SIG-M5 treated with dmso at 0.1 percent for 504 hours (cell line): ENCODE measurements around the gene POLD2.
"Not testable (repeated sequence)": the region's sequence is repeated elsewhere in the genome, so short reads cannot be mapped to it uniquely, and the experiment has no call there.

Experiments
- DNase-seq: peaks from one replicate; lab custom pipeline; 2025; ENCODE audit not compliant: unreplicated experiment; lab: John Stamatoyannopoulos, UW

The POLD2 gene

DNA sequence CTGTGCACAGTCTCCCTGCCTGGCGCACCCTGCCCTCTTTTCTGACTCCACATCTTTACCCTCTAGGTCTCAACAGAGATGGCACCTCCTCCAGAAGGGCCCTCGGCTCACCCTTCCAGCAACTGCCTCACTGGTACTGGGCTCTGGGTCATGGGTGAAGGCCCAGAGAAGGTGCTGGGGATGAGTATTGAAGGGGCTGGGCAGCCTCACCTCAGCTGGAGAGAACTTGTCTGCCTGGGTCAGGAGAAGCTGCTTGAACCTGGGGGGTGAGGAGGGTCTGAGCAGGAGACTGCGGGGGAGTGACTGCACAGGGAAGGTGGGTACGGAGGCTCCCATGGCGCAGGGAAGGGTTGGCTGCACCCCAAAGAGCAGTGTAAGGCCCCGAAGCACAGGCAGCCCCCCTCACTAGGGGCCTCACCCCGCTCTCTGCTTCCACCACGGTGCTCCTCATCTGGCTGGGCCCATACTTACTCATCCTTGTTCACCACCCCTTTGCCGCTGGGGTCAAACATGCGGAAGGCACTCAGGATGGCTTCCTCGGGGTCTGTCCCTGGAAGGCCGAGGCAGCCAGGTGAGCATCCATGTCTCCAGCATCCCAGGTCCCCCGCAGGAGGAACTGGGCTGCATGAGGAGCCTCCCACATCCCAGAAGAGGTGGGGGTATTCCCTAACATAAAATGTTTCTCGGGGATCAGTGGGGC, 16.1 kb upstream of the POLD2 start:
- DNase-seq = no peak

DNA sequence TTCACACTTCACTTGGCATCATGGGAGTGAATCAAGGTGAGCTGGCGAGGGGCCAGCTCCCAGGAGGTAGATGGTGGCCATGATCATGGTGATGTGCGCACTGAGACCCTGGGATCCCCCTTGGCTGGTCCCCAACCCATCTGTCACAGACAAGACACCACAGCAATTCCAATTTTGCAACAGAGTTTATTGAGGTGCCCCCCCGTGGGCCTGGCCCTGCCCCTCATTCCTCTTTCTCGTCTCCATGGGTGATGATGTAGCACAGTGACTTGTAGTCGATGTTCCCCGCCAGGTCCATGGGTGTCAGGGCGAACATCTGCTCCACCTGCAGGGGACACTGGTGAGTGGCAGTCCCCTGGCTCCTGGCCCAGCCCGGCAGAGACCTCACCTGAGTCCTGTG, 15.3 kb upstream of the POLD2 start:
- no peak for DNase-seq

DNA sequence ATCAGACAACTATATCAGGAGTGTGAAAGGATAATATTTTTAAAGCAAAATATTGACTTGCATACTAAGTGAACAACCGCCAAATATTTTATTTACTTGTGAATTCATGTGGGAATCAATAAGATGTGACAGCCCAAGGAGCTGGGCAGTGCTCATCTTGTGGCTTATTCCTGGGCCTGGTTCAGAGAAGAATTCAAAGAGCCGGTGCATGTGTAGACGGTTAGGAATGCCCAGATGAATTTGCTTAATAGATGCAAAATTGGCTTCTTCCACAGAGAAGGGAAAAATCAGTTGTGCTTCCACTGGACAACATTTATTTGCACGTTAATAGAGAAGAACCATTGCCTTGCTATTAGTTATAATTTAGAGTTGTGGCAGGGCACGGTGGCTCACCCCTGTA, 13.4 kb upstream of the POLD2 start:
- DNase-seq = no peak

DNA sequence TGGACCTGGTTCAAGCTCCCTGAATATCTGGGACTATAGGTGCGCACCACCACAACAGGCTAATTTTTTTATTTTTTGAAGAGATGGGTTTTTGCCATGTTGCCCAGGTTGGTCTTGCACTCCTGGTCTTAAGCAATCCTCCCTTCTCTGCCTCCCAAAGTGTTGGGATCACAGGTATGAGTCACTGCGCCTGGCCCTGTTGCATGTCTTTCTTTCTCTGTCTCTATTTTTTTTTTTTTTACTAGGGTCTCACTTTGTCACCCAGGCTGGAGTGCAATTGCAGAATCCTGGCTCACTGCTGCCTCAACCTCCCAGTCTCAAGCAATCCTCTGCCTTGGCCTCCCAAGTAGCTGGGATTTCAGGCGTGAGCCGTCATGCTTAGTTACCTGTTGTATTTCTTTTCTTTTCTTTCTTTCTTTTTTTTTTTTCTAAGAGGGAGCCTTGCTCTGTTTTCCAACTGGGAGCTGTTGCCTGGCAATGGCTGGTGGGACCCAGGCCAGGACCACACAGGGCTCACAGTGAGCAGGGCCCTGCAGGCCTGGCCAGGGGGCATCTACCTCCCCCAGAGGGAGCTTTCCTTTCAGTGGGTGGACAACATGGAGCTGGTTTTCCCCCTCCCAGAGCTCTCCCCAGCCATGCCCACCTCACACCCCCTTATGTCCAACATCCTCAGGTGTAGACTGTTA, 11.7 kb upstream of the POLD2 start:
- DNase-seq = no peak

DNA sequence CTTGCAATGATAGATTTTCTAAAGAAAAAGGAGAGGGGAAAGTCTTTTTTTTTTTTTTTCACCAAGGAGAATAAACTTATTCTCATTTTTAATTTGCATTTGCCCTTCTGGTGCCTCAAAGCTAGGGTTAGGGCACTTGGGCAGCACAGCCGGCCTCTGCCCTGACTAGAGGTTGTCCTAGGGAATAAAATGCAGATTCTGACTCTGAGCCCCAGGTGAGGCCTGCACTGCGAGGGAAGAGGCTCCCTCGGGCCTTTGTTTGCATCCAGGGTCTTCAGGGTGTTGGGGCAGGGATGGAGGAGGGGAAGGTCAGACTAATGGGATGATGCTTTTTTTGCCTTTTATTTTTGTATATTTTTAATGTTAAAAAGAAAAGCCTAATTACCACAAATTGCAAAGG, 9.9 kb upstream of the POLD2 start:
- DNase-seq = no peak

DNA sequence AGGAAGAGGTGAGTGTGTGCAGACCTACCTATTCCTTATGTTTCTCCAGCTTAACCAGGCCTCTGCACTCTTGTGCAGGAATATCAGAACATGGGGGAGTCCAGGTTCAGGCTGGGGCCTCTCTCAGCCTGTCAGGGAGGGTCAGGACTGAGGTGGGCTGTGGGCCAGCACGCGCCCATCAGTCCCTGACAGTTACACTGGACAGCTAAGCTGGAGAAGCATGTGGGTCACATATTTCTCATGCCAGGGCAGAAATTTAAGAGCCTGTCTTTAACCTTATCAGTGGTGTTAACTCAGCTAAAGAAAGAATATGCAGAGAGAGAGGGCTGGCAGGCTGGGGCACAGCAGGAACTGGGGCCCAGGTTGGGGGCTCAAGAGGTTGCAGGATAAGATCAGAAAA, 8.7 kb upstream of the POLD2 start:
- DNase-seq = no peak

DNA sequence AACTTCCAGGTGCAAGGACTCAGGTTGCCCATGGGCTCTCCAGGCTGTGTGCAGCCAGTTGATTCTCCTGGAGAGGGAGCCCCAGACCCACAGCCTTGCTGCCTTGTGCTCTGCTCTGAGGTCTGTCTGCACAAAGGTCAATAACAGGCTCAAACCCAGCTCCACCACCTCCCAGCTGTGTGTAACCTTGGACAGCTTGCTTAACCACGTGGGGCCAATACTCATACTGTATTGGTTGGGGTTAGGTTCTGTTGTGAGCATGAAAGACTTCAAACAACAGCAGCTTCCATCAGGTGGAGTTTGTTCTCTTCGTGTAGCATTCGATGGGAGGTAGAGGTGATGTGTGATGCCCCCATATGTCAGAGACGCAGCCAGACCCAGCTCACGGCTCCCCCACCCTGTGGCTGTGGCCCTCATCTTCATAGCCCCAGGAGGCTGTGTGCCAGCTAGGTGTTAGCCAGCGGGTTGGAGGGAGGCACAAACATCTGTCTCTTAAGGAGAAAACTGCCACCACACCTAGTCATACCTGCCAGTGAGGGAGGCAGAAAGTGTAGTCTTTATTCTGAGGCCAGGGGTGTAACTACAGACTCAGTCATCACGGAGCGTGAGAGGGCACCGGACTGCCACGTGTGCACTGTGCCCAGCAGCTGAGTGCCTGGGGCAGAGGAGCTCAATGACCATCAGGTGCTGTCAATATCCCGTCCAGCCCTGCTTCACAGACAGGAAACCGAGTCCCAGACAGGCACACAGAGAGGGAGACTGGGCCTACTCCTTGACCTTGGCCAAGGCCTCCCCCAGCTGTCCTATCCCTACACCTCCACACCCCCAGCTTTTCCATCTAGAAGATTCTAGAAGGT, 8.1 kb upstream of the POLD2 start:
- peak; percentile 15 for DNase-seq

DNA sequence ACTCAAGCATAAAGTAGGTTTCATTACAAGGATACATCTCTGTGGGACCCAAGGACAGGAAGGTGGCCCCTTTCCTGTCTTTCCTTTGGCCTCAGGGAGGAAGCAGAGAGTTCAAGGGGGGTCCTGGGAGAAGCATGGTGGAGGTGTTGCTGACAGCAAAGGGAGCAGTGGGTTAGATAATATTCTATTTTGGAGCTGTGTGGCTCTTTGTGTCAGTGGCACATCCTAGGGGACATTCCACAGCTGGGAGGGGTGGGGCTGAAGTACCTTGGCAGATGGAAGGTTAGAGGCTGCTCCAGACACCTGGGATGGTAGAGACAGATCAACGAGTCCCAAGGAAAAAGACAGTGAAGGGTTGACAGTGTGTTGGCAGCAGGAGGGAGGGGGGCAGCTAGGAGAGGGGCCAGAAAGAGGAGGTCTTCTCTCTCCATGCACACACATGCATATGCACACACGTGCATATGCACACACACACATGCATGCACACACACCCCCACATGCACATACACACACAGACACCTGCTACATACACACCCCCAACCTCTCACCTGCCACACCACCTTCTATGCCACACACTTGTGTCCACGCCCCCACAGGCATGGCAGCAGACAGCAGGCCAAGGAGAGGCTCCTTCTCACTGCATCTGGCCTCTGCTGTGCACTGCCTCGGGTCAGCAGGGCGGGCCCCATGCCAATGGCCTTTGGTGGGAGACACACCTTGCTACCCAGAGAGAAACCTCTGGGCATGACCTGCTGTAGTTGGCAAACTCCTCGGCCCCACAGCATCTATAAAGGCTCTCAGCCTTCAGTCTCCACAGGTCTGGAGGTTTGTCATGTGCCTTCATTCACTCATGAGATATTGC, 5.6 kb upstream of the POLD2 start:
- no peak for DNase-seq

DNA sequence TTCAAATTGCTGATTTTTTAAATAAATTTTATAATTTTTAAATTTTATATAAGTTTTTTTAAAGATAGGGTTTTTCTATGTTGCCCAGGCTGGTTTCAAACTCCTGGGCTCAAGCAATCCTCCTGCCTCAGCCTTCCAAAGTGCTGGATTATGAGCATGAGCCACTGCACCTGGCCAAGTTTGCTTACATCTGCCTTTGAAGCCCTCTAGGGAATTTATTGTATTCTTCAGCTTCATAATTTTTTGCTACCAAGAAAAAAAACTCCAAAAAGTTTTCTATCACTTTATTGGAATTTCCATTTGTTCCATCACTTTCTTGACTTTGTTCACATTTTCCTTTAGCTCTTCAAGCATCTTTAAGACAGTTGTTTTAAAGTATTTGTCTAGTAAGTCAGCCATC, 3.8 kb upstream of the POLD2 start:
- DNase-seq = no peak

DNA sequence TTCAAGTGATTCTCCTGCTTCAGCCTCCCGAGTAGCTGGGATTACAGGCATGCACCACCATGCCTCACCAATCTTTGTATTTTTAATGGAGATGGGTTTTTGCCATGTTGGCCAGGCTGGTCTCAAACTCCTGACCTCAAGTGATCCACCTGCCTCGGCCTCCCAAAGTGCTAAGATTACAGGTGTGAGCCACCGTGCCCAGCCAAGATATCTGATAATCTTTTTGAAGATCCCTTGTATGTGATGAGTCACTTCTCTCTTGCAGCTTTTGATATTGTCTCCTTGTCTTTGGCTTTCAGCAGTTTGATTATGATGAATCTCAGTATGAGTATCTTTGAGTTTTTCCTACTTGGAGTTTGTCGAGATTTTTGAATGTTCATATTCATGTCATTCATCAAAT, 3.2 kb upstream of the POLD2 start:
- not testable (repeated sequence) for DNase-seq

DNA sequence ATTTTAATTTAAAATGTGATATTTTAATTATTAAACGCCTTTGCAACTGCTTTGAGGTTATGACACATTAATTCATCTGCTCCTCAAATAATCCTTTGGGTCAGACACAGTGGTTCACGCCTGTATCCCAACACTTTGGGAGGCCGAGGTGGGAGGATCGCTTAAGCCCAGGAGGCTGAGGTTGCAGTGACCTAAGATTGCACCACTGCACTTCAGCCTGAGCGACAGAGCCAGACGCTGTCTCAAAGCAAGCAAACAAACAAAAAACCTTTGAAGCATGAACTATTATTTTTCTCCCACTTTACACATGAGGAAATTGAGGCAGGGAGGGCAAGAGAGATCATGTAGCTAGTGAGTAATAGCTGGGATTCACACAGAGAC, 1.5 kb upstream of the POLD2 start:
- DNase-seq = no peak

DNA sequence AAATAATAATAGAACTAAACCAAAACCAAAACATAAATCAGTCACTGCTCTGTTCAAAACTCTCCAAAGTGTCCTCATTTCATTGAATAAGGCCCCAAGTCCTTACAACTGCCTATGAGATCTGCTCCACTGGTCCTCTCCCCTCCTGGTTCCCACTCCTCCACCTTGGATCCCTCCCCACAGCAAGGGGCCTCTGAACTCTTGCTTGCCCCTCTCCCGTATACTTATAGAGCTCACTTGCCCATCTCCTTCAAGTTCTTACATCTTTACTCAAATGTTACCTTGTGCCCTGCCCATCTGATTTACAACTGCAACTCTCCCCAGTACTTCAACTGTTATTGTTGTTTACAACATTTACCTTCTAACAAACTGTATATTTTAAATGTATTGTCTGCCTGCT, 819 bp downstream of the POLD2 start:
- no peak for DNase-seq

DNA sequence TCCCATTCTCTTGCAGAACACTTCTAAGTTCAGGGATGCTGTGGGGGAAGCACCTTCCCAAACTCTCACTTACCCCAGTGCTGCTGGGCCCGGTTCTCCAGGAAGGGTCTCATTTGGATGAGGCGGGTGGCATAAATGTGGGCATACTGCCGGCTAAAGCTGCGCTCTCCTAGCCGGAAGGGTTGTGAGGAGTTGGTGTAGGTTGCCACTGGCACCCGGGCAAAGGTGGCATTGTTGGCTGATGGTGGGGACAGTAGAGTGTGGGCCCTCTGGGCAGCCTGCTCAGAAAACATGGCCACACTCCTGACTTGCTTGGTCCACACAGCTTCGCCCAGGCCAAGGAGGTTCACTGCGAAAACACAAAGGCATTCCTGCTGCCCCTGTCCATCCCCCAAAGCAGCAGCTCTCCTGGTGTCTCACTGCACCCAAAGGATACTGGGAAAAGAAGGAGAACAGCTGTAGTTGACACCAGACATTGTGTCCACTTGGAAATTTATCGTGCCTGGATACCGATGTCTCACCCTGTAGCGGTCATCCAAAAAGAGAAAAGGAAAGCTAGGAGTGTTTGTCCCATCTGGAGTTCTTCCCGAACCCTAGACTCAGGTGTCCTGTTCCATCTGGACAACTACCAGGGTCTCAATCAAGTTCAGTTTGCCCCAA, 1.5 kb downstream of the POLD2 start:
- DNase-seq = no peak

DNA sequence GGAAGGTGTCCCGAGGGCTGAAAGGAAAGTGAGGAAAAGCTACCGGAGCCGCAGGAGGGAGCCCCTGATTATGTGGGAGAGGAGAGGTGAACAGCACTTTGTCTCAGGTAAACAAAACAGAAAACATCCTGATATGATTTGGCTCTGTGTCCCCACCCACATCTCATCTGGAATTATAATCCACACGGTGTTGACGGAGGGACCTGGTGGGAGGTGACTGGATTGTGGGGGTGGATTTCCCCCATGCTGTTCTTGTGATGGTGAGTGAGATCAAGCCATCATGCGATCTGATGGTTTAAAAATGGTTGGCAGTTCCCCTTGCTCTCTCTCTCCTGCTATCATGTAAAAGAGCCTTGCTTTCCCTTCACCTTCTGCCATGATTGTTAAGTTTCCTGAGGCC, 3.0 kb downstream of the POLD2 start:
- DNase-seq = no peak

DNA sequence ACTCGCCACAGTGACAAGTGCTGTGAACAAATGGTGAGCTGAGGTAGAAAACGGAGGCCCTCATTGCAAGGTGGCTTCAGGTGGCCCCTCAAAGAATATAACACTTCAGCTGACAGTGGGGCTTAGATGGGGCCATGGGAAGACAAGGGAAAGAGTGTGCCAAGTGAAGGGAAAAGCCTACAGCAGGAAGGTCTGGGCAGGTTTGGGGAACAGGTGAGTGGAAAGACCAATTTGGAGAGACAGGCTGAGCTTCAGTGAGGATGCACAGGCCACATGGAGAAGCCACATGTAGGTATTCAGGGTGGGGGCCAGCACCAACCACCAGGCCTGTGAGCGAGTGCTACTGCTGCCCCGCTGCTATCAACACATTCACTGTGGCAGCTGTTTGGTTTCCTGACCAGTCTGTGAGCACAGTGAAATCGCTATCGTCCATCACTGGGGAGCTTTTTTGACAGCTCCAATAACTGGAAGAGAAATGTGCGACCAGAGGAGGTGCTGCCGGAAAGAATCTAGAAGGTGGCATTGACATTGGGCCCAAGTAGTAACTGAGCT, 3.4 kb downstream of the POLD2 start:
- no peak for DNase-seq

DNA sequence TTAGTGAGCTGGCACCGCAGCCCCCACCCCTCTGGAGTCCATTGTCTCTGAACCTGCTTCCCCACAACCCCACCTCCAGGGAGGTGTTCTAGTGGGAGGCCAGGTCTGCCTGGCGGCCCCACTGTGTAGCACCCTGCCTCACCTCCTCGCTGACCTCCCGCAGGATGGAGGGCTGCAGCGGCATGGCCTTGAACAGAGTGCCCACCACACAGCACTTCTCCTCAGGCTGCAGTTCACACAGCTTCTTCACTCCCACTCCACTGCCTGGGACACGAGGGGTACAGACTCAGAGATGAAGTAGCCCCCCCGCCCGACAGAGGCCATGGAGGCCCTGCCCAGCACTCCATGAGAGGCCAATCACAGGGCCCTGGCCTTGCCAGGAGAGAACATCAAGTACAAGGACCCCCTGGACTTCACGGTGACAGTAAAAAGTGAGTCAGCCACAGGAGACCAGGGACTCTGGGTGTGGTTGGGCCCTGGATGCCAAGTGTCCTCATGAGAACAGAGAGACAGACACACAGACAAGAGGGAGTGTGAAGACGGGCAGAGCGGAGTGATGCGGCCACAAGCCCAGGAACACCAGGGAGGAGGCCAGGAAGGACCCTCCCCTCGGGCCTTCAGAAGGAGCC, 5.4 kb downstream of the POLD2 start:
- no peak for DNase-seq

DNA sequence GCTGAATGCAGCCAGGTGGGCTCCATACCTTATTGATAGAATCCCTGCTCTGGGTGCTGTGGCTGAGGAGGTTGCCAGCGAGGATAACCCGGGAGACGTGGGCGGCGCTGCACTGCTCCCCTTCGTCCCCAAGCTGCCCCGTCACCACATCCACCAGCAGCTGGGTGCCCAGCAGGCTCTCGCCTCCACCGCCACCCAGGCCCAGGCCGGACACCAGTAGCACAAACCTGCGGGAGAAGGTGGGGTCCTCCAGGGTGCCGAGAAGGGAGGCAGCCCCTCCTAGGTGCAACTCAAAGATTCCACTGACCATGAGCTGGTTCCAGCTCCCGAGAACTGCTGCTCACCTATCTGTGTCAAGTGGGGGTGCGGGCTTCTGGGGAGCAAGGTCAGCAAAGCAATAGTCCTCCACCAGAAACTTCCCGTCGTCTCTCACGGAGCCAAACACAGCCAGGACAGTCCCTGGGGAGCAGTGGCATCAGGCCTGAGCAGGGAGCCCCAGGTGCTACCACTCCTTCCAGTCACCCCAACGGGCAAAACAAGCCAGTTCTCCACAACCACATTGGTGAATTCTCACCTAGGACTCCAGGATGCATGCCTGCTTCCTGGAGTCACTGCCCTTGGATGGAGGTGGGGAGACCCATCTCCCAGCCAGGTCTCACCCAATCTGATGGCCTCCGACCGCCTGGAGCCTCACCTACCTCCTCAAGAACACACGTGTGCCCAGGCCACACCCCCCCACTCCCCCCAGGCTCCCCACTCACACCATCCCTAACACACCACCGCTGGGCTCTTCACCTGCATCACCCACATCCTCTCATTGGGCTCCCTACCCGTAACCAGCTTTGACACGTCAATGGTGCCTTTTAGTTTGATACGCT, 6.3 kb downstream of the POLD2 start:
- no peak for DNase-seq

DNA sequence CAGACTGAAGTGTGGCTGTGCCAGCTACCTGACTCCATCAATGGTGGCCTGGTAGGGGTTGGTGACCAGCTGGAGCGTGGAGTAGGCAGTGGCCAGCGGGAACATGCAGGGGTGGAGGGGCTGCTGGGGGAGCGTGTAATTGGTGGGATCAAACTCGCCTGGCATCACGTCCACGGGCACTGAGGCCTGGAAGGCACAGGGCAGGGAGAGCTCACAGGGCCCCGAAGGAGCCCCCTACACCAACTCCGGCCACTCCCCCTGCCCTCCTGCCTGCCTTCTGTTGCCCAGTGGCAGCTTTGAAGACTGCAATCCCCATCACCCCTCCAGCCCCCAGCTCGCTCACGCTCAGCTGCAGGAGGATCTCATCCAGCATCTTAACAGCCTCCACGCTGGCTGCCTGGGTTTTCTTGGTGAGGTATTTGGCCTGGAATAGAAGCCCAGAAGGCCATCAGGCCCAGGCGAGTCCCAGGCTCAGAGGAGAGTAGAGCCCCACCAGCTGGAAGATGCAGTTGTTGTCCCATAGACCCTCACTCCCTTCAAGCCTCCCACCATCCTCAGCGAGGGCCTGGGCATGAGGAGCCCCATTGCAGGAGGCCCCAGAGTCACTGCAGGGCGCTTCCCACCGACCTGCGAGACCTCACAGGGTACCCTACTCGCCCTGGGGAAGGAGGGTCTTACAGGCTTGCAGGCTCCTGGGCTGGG, 7.1 kb downstream of the POLD2 start:
- DNase-seq = no peak
